Hepatocyte (in vitro differentiated cells): ENCODE measurements around the gene CLECL1.

Experiments
- EZH2 ChIP-seq: fragments of 200-600 bp; sonication (generic); IDR thresholded peaks from 2 replicates; pipeline ENCODE4 v1.6.1; 2016; ENCODE audit warnings: antibody characterized with exemption, mild to moderate bottlenecking, borderline replicate concordance
- EZH2phosphoT487 ChIP-seq: fragments of 200-600 bp; sonication (generic); IDR thresholded peaks from one replicate; pipeline ENCODE4 v1.6.1; 2018; ENCODE audit warnings: antibody characterized with exemption, mild to moderate bottlenecking, low read depth, moderate library complexity; ENCODE audit not compliant: unreplicated experiment, severe bottlenecking
- TF ChIP-seq, protein P1 (sequence below): fragments of 200-600 bp; sonication (generic); IDR thresholded peaks from 2 replicates; pipeline ENCODE4 v1.5.1; 2016; ENCODE audit warnings: antibody characterized with exemption, mild to moderate bottlenecking; ENCODE audit not compliant: poor library complexity

GRCh38 chr12:9710584-9711375, 22.1 kb downstream of the CLECL1 start:
- TF ChIP-seq, protein P1, sequence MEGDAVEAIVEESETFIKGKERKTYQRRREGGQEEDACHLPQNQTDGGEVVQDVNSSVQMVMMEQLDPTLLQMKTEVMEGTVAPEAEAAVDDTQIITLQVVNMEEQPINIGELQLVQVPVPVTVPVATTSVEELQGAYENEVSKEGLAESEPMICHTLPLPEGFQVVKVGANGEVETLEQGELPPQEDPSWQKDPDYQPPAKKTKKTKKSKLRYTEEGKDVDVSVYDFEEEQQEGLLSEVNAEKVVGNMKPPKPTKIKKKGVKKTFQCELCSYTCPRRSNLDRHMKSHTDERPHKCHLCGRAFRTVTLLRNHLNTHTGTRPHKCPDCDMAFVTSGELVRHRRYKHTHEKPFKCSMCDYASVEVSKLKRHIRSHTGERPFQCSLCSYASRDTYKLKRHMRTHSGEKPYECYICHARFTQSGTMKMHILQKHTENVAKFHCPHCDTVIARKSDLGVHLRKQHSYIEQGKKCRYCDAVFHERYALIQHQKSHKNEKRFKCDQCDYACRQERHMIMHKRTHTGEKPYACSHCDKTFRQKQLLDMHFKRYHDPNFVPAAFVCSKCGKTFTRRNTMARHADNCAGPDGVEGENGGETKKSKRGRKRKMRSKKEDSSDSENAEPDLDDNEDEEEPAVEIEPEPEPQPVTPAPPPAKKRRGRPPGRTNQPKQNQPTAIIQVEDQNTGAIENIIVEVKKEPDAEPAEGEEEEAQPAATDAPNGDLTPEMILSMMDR = no peak
- TF ChIP-seq EZH2phosphoT487 (no peak), EZH2 (no peak)
